GM12801 (cell line): ENCODE results near the gene CCSER1.

Experiments
- TF ChIP-seq, protein P1 (sequence below): IDR thresholded peaks from one replicate; pipeline ENCODE4 v1.5.1; 2011; ENCODE audit warnings: control low read depth; ENCODE audit not compliant: insufficient read length; ENCODE audit errors: extremely low read depth

The CCSER1 gene

DNA sequence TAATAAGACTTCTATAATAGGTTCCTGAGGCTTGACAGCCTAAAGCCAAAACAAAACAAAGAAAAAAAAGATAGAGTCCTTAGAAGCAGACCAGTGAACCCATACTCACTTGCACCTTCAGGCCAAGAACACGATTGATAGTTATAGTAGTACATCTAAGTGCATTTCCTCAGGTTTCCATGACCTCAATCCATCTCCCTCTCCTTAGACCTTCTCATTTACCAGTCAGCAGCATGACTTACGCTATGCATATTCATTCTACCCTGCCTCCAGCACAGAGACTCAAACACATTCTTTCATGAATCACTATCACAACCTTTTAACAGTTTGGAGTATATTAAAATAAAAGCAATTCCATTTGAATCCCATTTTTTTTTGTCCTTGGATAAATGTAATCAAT is 855.6 kb downstream of the CCSER1 start:
- TF ChIP-seq, protein P1, sequence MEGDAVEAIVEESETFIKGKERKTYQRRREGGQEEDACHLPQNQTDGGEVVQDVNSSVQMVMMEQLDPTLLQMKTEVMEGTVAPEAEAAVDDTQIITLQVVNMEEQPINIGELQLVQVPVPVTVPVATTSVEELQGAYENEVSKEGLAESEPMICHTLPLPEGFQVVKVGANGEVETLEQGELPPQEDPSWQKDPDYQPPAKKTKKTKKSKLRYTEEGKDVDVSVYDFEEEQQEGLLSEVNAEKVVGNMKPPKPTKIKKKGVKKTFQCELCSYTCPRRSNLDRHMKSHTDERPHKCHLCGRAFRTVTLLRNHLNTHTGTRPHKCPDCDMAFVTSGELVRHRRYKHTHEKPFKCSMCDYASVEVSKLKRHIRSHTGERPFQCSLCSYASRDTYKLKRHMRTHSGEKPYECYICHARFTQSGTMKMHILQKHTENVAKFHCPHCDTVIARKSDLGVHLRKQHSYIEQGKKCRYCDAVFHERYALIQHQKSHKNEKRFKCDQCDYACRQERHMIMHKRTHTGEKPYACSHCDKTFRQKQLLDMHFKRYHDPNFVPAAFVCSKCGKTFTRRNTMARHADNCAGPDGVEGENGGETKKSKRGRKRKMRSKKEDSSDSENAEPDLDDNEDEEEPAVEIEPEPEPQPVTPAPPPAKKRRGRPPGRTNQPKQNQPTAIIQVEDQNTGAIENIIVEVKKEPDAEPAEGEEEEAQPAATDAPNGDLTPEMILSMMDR = no peak

DNA sequence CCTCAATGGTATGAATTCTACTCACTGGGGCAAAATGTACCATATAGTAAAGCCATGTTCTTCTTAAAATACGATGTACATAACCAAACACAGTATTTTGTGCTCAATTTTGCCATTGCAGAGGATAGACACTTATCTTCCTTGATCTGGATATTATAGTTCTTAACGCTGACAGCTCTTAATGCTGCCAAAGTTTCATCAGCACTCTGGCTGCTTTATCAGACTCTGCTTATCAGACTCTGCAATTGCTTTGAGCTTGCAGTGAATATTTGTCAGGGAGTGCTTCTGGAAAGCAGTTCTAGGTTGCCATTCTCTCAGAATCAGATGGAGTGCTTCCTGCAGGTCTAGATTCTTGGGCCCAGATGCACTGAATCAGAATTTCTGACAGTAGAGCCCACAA is 863.1 kb downstream of the CCSER1 start:
- TF ChIP-seq, protein P1 = no peak

DNA sequence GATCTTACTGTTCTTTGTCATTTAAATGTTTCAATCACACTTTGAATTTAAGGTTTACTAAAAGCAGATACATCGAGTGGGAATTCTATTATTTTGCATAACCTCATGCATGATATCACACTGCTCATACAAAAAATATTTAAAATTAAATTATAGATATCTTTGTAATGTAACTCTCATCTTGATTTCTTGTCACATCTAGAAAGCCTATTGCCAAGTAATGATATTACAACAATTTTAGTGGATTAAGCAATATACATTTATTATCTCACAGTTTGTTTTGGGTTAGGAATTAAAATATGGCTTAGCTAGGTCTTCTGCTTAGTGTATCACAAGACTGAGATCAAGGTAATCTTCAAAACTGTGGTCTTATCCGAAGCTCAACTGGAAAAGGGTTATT is 865.0 kb downstream of the CCSER1 start:
- TF ChIP-seq, protein P1 = no peak

DNA sequence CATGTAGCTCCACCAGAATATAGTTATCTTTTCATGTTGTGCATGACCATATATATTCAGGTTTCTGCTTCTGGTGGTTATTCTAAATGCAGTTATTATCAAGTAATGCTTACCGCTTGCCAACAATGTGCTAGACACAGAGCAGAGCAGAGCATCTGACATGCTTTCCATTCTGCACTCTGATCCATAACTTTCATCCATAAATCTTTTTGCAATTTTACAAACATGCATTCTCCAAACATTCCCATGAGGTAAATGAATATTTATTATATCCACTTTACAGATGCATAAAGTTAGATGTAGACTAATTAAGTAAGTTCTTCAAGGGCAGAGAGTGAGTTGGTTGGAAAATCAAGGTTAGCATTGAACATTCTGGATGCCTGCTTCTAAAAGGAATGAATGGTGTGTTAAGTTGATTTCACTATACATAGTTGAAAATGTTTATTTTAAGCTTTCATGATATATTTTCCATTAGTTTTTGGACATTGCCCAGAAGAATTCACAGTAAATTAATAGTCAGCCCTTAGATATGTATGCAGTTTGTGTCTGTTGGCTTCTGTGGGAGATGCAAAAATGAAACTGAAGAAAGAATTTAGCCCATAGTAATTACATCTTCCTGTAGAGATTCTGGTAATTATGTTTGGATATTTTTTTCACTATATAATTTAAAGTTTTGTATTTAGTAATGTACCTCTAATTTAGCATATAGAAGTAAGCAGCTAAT is 867.8 kb downstream of the CCSER1 start:
- TF ChIP-seq, protein P1 = no peak

DNA sequence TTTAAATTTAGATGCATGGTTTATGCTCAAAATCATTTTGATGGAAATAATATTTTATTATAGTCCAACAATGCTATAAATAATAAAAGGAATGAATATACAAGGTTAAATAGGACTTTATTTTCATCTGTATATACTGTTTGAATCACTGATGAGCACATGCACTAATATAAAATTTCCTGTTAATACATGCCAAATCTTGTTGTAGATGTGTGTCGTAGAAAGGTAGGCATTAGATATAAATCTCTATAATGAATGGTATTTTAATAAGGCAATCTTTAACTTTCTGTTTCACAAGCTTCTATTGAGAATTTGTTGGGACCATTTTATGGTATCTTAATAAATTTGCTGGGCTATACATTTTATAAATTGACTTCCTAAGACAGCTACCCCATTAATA is 868.8 kb downstream of the CCSER1 start:
- TF ChIP-seq, protein P1 = no peak

DNA sequence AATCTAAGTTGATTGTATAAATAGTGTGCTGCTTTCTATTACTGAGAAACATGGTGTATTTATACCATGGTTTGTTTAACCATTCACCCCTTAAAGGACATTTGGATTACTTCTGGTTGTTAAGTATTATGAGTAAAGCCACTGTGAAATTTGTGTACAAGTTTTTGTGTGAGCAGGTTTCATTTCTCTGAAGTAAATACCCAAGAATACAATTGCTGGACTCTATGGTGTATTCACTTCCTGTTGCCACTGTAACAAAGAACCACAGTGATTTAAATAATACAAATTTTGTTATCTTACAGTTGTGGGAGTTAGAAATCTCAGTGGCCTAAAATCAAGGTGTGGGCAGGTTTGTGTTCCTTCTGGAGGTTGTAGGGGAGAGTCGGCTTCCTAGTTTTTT is 869.6 kb downstream of the CCSER1 start:
- TF ChIP-seq, protein P1 = no peak

- TF ChIP-seq, protein P1 = no peak
Measured at GRCh38 chr4:91015861-91016260, 888.7 kb downstream of the CCSER1 start.
